ENCODE results near the gene KLHL11.

Gene KLHL11

GRCh38 chr17:41873559-41874292 lies 8.5 kb upstream of the KLHL11 start:
- in situ Hi-C loops (cut with HindIII; ENCODE audit: low sequenced_read_pairs), result no loop called here
- TF ChIP-seq, protein P1, sequence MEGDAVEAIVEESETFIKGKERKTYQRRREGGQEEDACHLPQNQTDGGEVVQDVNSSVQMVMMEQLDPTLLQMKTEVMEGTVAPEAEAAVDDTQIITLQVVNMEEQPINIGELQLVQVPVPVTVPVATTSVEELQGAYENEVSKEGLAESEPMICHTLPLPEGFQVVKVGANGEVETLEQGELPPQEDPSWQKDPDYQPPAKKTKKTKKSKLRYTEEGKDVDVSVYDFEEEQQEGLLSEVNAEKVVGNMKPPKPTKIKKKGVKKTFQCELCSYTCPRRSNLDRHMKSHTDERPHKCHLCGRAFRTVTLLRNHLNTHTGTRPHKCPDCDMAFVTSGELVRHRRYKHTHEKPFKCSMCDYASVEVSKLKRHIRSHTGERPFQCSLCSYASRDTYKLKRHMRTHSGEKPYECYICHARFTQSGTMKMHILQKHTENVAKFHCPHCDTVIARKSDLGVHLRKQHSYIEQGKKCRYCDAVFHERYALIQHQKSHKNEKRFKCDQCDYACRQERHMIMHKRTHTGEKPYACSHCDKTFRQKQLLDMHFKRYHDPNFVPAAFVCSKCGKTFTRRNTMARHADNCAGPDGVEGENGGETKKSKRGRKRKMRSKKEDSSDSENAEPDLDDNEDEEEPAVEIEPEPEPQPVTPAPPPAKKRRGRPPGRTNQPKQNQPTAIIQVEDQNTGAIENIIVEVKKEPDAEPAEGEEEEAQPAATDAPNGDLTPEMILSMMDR (IDR thresholded peaks at IDR 0.05; ENCODE audit: low read depth, low read length), result no peak
- no peak overlapping the region for H3K4me3 ChIP-seq (ENCODE audit: low read depth, low read length)
- no peak for DNase-seq (ENCODE audit: low read depth, low spot score)

DNA sequence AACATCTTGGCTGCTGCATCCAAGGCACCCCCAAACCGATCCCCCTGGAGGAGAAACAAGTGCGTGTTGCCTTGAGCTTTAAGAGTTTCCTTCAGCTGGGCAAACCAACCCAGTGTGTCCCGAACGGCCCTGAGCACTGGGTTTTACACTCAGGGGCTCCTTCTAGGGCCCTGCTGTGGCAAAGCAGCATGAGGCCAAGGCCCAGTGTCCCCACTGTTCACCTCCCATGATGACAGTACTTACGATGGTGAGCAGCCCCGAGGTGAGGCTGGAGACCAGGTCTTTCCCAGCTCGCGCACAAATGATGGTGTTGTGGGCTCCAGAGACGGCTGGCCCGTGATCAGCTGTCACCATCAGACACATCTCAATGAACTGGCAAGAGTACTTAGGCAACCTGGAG lies 6.6 kb upstream of the KLHL11 start:
- no peak overlapping the region for H3K4me3 ChIP-seq (ENCODE audit: low read depth, low read length)
- DNase-seq (ENCODE audit: low read depth, low spot score), result no peak
- TF ChIP-seq, protein P1 (IDR thresholded peaks at IDR 0.05; ENCODE audit: low read depth, low read length), result no peak
- in situ Hi-C loops (cut with HindIII; ENCODE audit: low sequenced_read_pairs), result no loop called here

DNA sequence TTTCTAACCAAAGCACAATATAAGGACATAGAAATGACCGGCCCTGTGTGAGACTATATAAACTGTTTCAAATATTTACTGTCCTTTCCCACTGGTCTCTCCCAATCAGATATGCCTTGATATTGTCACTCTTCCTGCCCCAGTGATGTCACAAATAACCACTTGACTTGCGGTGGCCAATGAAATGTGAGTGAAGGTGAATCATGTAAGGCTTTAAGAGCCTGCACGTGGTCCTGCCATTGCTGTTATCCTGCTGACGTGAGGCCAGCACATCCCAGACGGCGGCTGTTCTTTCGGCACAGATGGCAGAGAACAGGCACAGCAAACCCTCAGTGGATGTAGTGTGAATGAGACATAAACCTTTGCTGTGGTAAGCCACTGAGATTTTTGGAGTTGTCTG lies 5.4 kb upstream of the KLHL11 start:
- H3K4me3 ChIP-seq (ENCODE audit: low read depth, low read length), result no peak overlapping the region
- no peak for DNase-seq (ENCODE audit: low read depth, low spot score)
- TF ChIP-seq, protein P1 (IDR thresholded peaks at IDR 0.05; ENCODE audit: low read depth, low read length), result no peak
- in situ Hi-C loops (cut with HindIII; ENCODE audit: low sequenced_read_pairs), result no loop called here

DNA sequence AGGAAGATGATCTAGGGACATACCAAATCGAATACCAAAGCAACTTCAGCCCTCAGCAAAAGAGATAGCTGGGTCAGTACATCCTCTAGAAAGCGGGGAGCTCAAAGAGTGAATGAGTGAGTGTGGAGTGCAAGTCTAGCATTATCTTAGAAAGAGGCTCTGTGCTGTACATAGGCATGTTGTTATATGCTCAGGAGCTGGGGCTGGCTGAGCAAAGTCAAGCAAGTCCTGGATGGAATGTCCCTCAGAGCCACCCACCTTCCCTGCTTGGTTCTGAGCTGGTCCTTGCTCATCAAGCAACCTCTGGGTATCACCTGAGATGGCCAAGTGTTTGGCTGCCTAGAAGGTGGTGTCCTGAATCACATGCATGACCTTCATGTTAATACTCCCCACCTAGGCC lies 4.9 kb upstream of the KLHL11 start:
- DNase-seq (ENCODE audit: low read depth, low spot score), result no peak
- TF ChIP-seq, protein P1 (IDR thresholded peaks at IDR 0.05; ENCODE audit: low read depth, low read length), result no peak
- no peak overlapping the region for H3K4me3 ChIP-seq (ENCODE audit: low read depth, low read length)
- in situ Hi-C loops (cut with HindIII; ENCODE audit: low sequenced_read_pairs), result no loop called here

- H3K4me3 ChIP-seq (ENCODE audit: low read depth, low read length), result no peak overlapping the region
- no peak for DNase-seq (ENCODE audit: low read depth, low spot score)
- in situ Hi-C loops (cut with HindIII; ENCODE audit: low sequenced_read_pairs), result no loop called here
- TF ChIP-seq, protein P1 (IDR thresholded peaks at IDR 0.05; ENCODE audit: low read depth, low read length), result no peak
Measured at GRCh38 chr17:41869426-41869825, 4.2 kb upstream of the KLHL11 start.

DNA sequence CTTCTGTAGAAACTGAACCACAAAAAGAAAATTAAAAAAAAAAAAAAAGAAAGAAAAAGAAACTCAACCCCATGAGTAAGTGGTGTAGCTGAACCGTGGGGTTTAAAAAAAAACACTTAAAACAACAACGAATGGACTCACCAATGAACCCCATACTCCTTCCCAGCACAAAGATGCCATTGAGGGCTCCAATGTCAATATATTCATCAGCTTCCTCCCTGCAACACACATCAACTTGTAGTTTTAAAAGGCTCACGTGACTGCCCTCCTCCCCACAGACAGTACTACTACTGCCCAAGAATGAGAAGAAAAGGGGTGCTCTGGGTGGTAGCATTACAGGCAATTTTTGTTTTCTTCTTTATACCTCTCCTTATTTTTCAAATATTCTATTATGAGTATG lies 3.3 kb upstream of the KLHL11 start:
- TF ChIP-seq, protein P1 (IDR thresholded peaks at IDR 0.05; ENCODE audit: low read depth, low read length), result no peak
- in situ Hi-C loops (cut with HindIII; ENCODE audit: low sequenced_read_pairs), result no loop called here
- no peak for DNase-seq (ENCODE audit: low read depth, low spot score)
- H3K4me3 ChIP-seq (ENCODE audit: low read depth, low read length), result no peak overlapping the region
